Fibroblast of lung (primary cell): ENCODE results near the gene CCL19. TPM values are rescaled to one million over a fixed set of nuclear protein-coding genes. Genes with fewer than 3 reads are reported as not detected.
"Not testable (repeated sequence)": the region's sequence is repeated elsewhere in the genome, so short reads cannot be mapped to it uniquely, and the experiment has no call there.

Source experiments
- DNase-seq, 2 donors: peaks; one replicate each; pipeline versions ENCODE4 v3.0.0 to v3.0.0-alpha.2; 2010; ENCODE audit warnings: low read depth in 2 of 2
- H2AFZ ChIP-seq: 2 replicates; pipeline ENCODE4 v1.5.1; 2012; ENCODE audit warnings: low read length, control low read depth, inconsistent platforms
- H3K27ac ChIP-seq: 2 replicates; pipeline ENCODE4 v1.5.1; 2011; ENCODE audit warnings: low read length, control low read depth; ENCODE audit not compliant: insufficient read depth
- H3K27me3 ChIP-seq: 2 replicates; pipeline ENCODE4 v1.5.1; 2011; ENCODE audit warnings: mild to moderate bottlenecking, low read length; ENCODE audit not compliant: control insufficient read depth, insufficient read depth
- H3K36me3 ChIP-seq: 2 replicates; pipeline ENCODE4 v1.5.1; 2011; ENCODE audit warnings: low read length; ENCODE audit not compliant: control insufficient read depth, insufficient read depth
- H3K4me1 ChIP-seq: 2 replicates; pipeline ENCODE4 v1.5.1; 2011; ENCODE audit warnings: low read length; ENCODE audit not compliant: control insufficient read depth, insufficient read depth; ENCODE audit errors: extremely low read depth
- H3K4me2 ChIP-seq: 2 replicates; pipeline ENCODE4 v1.5.1; 2011; ENCODE audit warnings: low read length, control low read depth; ENCODE audit not compliant: insufficient read depth; ENCODE audit errors: extremely low read depth
- H3K4me3 ChIP-seq, 4 experiments: fragments of 200-600 bp in 1 of 4; sonication (generic) in 1 of 4; replicated peaks in 1 of 4; 2 replicates each; pipeline ENCODE4 v1.5.1; 2011 to 2016; ENCODE audit warnings: low read length in 4 of 4, low read depth in 3 of 4, mild to moderate bottlenecking in 3 of 4, control low read depth in 2 of 4, inconsistent platforms in 1 of 4, mixed read lengths in 1 of 4; ENCODE audit not compliant: insufficient read depth in 1 of 4; ENCODE audit errors: control extremely low read depth in 1 of 4
- H3K79me2 ChIP-seq: 2 replicates; pipeline ENCODE4 v1.5.1; 2012; ENCODE audit warnings: mild to moderate bottlenecking, low read length, inconsistent platforms; ENCODE audit not compliant: control insufficient read depth, insufficient read depth
- H3K9ac ChIP-seq: 2 replicates; pipeline ENCODE4 v1.5.1; 2011; ENCODE audit warnings: mild to moderate bottlenecking, low read length, control low read depth; ENCODE audit not compliant: insufficient read depth
- H3K9me3 ChIP-seq: 2 replicates; pipeline ENCODE4 v1.5.1; 2012; ENCODE audit warnings: low read depth, low read length; ENCODE audit not compliant: control insufficient read depth, insufficient read depth
- H4K20me1 ChIP-seq: 2 replicates; pipeline ENCODE4 v1.5.1; 2011; ENCODE audit warnings: low read length; ENCODE audit not compliant: control insufficient read depth, insufficient read depth; ENCODE audit errors: extremely low read depth
- EZH2 ChIP-seq: IDR thresholded peaks from 2 replicates; pipeline ENCODE4 v1.5.1; 2012; ENCODE audit warnings: low read length, control low read depth, mild to moderate bottlenecking; ENCODE audit errors: missing control alignments
- polyA minus RNA-seq: library from RNA; depleted of rRNA, polyadenylated mRNA; stranded (reverse); fragments of >200 nt; gene quantifications from 2 replicates; pipeline ENCODE4 v1.2.3, GENCODE V29; 2011; ENCODE audit warnings: low replicate concordance
- polyA plus RNA-seq, 2 donors: library from polyadenylated mRNA; depleted of rRNA in 1 of 2; stranded (reverse) in 1 of 2; unstranded in 1 of 2; fragments of >200 nt; gene quantifications; 2 replicates each; pipeline ENCODE4 v1.2.1, GENCODE V29; 2011 to 2012; ENCODE audit warnings: missing spikeins in 1 of 2
- total RNA-seq: library from RNA; depleted of rRNA; stranded (reverse); fragments of >200 nt; gene quantifications from 2 replicates; pipeline ENCODE4 v1.2.1, GENCODE V29; 2014
- TF ChIP-seq, protein P1 (sequence below), 2 donors: IDR thresholded peaks in 1 of 2; conservative IDR thresholded peaks in 1 of 2; 1 replicate in 1 of 2; 2 replicates in 1 of 2; pipeline ENCODE4 v1.5.1; 2011 to 2012; ENCODE audit warnings: low read length in 2 of 2, control low read depth in 1 of 2, inconsistent platforms in 1 of 2, low read depth in 1 of 2, mild to moderate bottlenecking in 1 of 2

CCL19 gene
- not detected in 2 replicates for total RNA-seq
- not detected in 2 replicates for polyA plus RNA-seq
- not detected in 2 replicates for polyA plus RNA-seq (2012)
- polyA minus RNA-seq: not detected in 2 replicates

GRCh38 chr9:34690983-34691935 is at the start of gene CCL19:
TSS of gene CCL19 (minus strand) at chr9:34691276. CDS start at chr9:34691139, 137 bp downstream.
- Histone ChIP-seq H2AFZ (no peak within 1 kb of the TSS), H3K79me2 (no peaks in the 10 kb centered on the region), H3K9me3 (no peaks in the 10 kb centered on the region), H3K9ac (no peak within 1 kb of the TSS), H3K27ac (no peak within 1 kb of the TSS), H3K4me3 (no peak within 1 kb of the TSS), H3K27me3 (no peaks in the 10 kb centered on the region), H3K4me1 (no peaks in the 10 kb centered on the region), H4K20me1 (no peaks in the 10 kb centered on the region), H3K4me2 (no peak within 1 kb of the TSS), H3K36me3 (no peaks in the 10 kb centered on the region)
- TF ChIP-seq EZH2: no peak
- TF ChIP-seq, protein P1, sequence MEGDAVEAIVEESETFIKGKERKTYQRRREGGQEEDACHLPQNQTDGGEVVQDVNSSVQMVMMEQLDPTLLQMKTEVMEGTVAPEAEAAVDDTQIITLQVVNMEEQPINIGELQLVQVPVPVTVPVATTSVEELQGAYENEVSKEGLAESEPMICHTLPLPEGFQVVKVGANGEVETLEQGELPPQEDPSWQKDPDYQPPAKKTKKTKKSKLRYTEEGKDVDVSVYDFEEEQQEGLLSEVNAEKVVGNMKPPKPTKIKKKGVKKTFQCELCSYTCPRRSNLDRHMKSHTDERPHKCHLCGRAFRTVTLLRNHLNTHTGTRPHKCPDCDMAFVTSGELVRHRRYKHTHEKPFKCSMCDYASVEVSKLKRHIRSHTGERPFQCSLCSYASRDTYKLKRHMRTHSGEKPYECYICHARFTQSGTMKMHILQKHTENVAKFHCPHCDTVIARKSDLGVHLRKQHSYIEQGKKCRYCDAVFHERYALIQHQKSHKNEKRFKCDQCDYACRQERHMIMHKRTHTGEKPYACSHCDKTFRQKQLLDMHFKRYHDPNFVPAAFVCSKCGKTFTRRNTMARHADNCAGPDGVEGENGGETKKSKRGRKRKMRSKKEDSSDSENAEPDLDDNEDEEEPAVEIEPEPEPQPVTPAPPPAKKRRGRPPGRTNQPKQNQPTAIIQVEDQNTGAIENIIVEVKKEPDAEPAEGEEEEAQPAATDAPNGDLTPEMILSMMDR (conservative IDR thresholded peaks at IDR 0.05 in 1 of 2, IDR thresholded peaks at IDR 0.05 in 1 of 2; ENCODE audit: low read depth in 1 of 2, low read length in 2 of 2): no peak
- no peak for DNase-seq

DNA sequence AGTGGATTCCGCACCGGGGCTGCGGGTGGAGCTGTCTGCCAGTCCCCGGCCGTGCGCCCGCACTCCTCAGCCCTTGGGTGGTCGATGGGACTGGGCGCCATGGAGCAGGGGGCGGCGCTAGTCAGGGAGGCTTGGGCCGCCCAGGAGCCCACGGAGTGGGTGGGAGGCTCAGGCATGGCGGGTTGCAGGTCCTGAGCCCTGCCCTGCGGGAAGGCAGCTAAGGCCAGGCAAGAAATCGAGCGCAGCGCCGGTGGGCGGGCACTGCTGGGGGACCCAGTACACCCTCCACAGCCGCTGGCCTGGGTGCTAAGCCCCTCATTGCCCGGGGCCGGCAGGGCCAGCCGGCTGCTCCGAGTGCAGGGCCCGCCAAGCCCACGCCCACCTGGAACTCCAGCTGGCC is 49.1 kb upstream of the CCL19 start:
- not testable (repeated sequence) for H3K9me3 ChIP-seq, H3K36me3 ChIP-seq, H4K20me1 ChIP-seq, DNase-seq, H3K27me3 ChIP-seq, H3K9ac ChIP-seq, H3K4me1 ChIP-seq, H3K4me3 ChIP-seq, H2AFZ ChIP-seq, H3K79me2 ChIP-seq, H3K4me2 ChIP-seq, H3K27ac ChIP-seq

DNA sequence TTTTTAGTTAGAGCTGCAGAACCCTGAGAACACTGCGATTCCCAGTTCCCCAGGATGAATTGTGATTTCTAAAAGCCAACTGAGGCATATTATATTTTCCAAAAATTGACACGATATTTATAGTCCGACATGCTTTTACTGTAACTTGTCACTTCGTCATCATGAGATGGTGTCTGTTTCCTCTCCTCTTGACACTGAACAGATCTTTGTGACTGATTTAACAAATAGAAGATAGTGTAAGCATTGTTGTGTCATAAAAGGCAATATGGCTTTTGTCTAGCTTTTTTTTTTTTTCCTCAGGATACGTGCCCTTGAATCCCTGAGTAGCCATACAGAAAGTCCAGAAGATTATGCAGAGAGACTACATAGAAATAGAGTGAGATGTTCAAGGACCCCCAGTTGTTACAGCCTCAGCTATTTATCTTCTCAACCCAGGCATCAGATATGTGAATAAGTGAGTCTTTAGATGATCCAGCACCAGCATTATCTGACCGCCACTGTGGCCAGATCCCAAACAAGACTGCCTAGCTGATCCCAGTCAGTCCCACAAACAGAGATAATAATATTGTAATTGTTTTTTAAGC is 46.7 kb upstream of the CCL19 start:
- no peak for DNase-seq
- no peak overlapping the region for H3K4me3 ChIP-seq

More for the DNA sequence above, 46.7 kb upstream of the CCL19 start:
- no peaks in the 10 kb centered on the region for H3K79me2 ChIP-seq
- no peak overlapping the region for H3K4me2 ChIP-seq
- H3K9ac ChIP-seq: no peak overlapping the region
- H3K36me3 ChIP-seq: no peaks in the 10 kb centered on the region
- no peak overlapping the region for H2AFZ ChIP-seq
- TF ChIP-seq, protein P1 (conservative IDR thresholded peaks at IDR 0.05 in 1 of 2, IDR thresholded peaks at IDR 0.05 in 1 of 2; ENCODE audit: low read depth in 1 of 2, low read length in 2 of 2): no peak
- TF ChIP-seq EZH2: no peak
- H3K27me3 ChIP-seq: no peaks in the 10 kb centered on the region
- H3K27ac ChIP-seq: no peak overlapping the region
- H4K20me1 ChIP-seq: no peaks in the 10 kb centered on the region
- no peaks in the 10 kb centered on the region for H3K9me3 ChIP-seq
- no peaks in the 10 kb centered on the region for H3K4me1 ChIP-seq
